ENCODE data around the gene GPR146.

GPR146 gene

GRCh38 chr7:1079546-1079945 lies 35.2 kb downstream of the GPR146 start:
- no peak for DNase-seq

GRCh38 chr7:1080252-1080920 lies 36.0 kb downstream of the GPR146 start:
- no peak for DNase-seq

GRCh38 chr7:1080921-1081255 lies 36.5 kb downstream of the GPR146 start:
- DNase-seq: no peak

GRCh38 chr7:1081336-1081735 lies 37.0 kb downstream of the GPR146 start:
- DNase-seq: no peak

- no peak for DNase-seq
Observed at GRCh38 chr7:1081931-1082401, 37.6 kb downstream of the GPR146 start.

- DNase-seq: no peak
Observed at GRCh38 chr7:1083729-1084657, 39.6 kb downstream of the GPR146 start.

GRCh38 chr7:1085266-1085665 lies 40.9 kb downstream of the GPR146 start:
- DNase-seq: no peak

- DNase-seq: no peak
Observed at GRCh38 chr7:1085910-1086421, 41.6 kb downstream of the GPR146 start.

- peak; percentile 73 for DNase-seq
Observed at GRCh38 chr7:1086588-1087464, 42.5 kb downstream of the GPR146 start.

- no peak for DNase-seq
Observed at GRCh38 chr7:1087465-1087814, 43.1 kb downstream of the GPR146 start.

- no peak for DNase-seq
Observed at GRCh38 chr7:1087952-1088920, 43.9 kb downstream of the GPR146 start, which contains the start of gene GPER1. Gene GPER1 (plus strand): TSS chr7:1088113. CDS start chr7:1091729, 3,616 bp downstream.

GRCh38 chr7:1090236-1090635 lies 45.9 kb downstream of the GPR146 start:
- no peak for DNase-seq

GRCh38 chr7:1090686-1091643 lies 46.6 kb downstream of the GPR146 start:
- DNase-seq: no peak

GRCh38 chr7:1091644-1092027 lies 47.3 kb downstream of the GPR146 start:
- DNase-seq: no peak

- DNase-seq: no peak
Observed at GRCh38 chr7:1092161-1092632, 47.9 kb downstream of the GPR146 start.

GRCh38 chr7:1092806-1093501 lies 48.6 kb downstream of the GPR146 start:
- DNase-seq: no peak

- DNase-seq: no peak
Observed at GRCh38 chr7:1093502-1093843, 49.1 kb downstream of the GPR146 start.

GRCh38 chr7:1093916-1094508 lies 49.7 kb downstream of the GPR146 start:
- no peak for DNase-seq

GRCh38 chr7:1094870-1095269 lies 50.5 kb downstream of the GPR146 start:
- DNase-seq: no peak
